ENCODE measurements around the gene CNOT6. TPM values are rescaled to one million over a fixed set of nuclear protein-coding genes. Genes with fewer than 3 reads are reported as not detected.
"Not testable (repeated sequence)": the region's sequence is repeated elsewhere in the genome, so short reads cannot be mapped to it uniquely, and the experiment has no call there.

CNOT6 gene
- 10 to 100 TPM; 49.4 to 50.7 TPM for total RNA-seq
- 10 to 100 TPM in 2 of 3 donors, 1 to 10 TPM in 1; 6.0 to 11.1 (median 10.3) TPM for polyA plus RNA-seq
- total RNA-seq: 36.4 to 59.9 (median 45.0) reads per million in 6 experiments

GRCh38 chr5:180494060-180494509 lies at the start of gene CNOT6:
TSS of gene CNOT6 (plus strand) at chr5:180494379. CDS start at chr5:180529277, 34,898 bp downstream.
- peaks cover 0 to 17% (median 5%) of the 10 kb centered on the region in 3 donors for H3K36me3 Mint-ChIP-seq
- ATAC-seq (peak; percentile 86 to 88), DNase-seq (peak; percentile 89 to 97 (median 95))
- POLR2A ChIA-PET: interaction anchor here (0.6 to 1.9 kb wide), 8 partner anchors 31 to 337 kb away, joined by 3 to 10 read pairs (median 4); partner anchors contain the start of gene SCGB3A1
- no peaks in the 10 kb centered on the region for H3K27me3 Mint-ChIP-seq
- peak within 1 kb of the TSS; percentile 88 to 99 (median 93) for H3K4me3 Mint-ChIP-seq
- H3K27ac Mint-ChIP-seq: peak within 1 kb of the TSS; percentile 91 to 98 (median 95)
- peaks cover 23 to 51% (median 38%) of the 10 kb centered on the region in 4 donors for H3K4me1 Mint-ChIP-seq
- H3K9me3 Mint-ChIP-seq: no peaks in the 10 kb centered on the region

- DNase-seq: no peak
- Mint-ChIP-seq H3K27me3 (peaks cover 17 to 42% (median 23%) of the 10 kb centered on the region in 5 donors), H3K36me3 (no peaks in the 10 kb centered on the region), H3K4me3 (no peak overlapping the region), H3K4me1 (peaks cover 0 to 2% (median 0%) of the 10 kb centered on the region in 4 donors), H3K27ac (no peak overlapping the region), H3K9me3 (no peaks in the 10 kb centered on the region)
- ATAC-seq: no peak
- POLR2A ChIA-PET: no interaction called here
Measured at GRCh38 chr5:180454752-180455151, 39.4 kb upstream of the CNOT6 start.

DNA sequence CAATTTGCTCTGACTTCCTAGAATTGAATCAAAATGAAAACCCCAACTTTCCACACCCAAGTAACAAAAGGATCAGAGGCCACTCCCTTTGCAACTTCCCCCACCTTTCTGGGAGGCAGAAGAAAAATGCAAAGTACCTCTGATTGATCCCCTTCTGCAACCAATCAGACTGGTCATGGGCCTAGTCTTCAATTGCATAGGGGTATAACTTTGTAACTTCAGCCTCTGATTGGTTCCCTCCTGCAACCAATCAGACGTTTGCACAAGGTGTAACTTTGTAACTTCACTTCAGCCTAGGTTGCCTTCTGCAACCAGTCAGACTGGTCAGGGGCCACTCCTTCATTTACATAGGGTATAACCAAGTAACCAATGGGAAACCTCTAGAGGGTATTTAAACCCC lies 38.3 kb upstream of the CNOT6 start:
- ATAC-seq: no peak
- Mint-ChIP-seq H3K4me1 (peaks cover 0 to 2% (median 0%) of the 10 kb centered on the region in 4 donors), H3K4me3 (no peak overlapping the region), H3K36me3 (no peaks in the 10 kb centered on the region), H3K27ac (no peak overlapping the region), H3K27me3 (peaks cover 17 to 33% (median 21%) of the 10 kb centered on the region in 5 donors), H3K9me3 (no peaks in the 10 kb centered on the region)
- POLR2A ChIA-PET: no interaction called here
- no peak for DNase-seq

DNA sequence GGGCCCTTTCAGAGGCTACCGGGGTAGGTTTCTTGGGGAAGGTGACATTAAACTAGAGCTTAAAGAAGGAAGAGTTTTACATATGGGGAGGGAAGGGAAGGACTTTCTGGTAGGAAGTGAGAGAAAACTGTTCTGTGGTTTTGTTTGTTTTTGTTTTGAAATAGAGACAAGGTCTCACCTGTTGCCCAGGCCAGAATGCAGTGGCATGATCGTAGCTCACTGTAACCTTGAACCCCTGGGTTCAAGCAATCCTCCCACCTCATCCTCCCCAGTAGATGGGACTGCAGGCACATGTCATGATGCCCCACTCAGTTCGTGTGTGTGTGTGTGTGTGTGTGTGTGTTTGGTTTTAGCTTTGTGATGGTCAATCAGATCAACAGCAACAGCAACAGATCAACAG lies 37.4 kb upstream of the CNOT6 start:
- Mint-ChIP-seq H3K9me3 (no peaks in the 10 kb centered on the region), H3K27ac (no peak overlapping the region), H3K27me3 (peaks cover 12 to 24% (median 16%) of the 10 kb centered on the region in 5 donors), H3K4me3 (no peak overlapping the region), H3K4me1 (peaks cover 0 to 2% (median 0%) of the 10 kb centered on the region in 4 donors), H3K36me3 (no peaks in the 10 kb centered on the region)
- ATAC-seq (no peak), DNase-seq (no peak)
- POLR2A ChIA-PET: no interaction called here

- ATAC-seq, H3K4me3 Mint-ChIP-seq, H3K4me1 Mint-ChIP-seq, H3K27ac Mint-ChIP-seq, H3K9me3 Mint-ChIP-seq, H3K36me3 Mint-ChIP-seq, POLR2A ChIA-PET, DNase-seq: not testable (repeated sequence)
- H3K27me3 Mint-ChIP-seq: peaks cover 2 to 11% (median 7%) of the 10 kb centered on the region in 5 donors
Measured at GRCh38 chr5:180458852-180459673, 35.1 kb upstream of the CNOT6 start.

GRCh38 chr5:180459674-180460142 lies 34.5 kb upstream of the CNOT6 start:
- H3K27ac Mint-ChIP-seq, H3K4me1 Mint-ChIP-seq, H3K36me3 Mint-ChIP-seq, H3K4me3 Mint-ChIP-seq, H3K9me3 Mint-ChIP-seq, DNase-seq, ATAC-seq, POLR2A ChIA-PET: not testable (repeated sequence)
- H3K27me3 Mint-ChIP-seq: peaks cover 1 to 15% (median 4%) of the 10 kb centered on the region in 5 donors

DNA sequence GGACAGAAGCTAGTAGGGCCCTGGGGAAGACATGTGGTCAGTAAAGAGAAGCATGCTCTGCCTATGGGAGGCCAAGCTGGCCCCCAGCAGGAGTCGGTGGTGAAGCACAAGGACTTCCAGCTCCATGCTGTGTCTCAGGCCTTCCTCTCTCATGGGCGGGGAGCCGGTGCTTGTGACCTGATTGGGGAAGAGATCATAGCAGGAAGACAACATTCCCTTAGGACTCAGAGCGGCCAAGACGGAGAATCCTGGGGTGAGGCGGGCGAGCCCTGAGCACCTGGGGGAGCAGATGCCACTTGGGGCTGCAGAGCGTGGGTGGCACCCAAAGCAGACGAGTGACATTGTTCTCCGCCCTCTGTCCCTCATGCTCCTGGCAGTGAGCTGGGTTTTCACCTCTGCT lies 33.3 kb upstream of the CNOT6 start:
- Mint-ChIP-seq H3K4me3 (no peak overlapping the region), H3K9me3 (no peaks in the 10 kb centered on the region), H3K4me1 (peaks cover 0 to 2% (median 0%) of the 10 kb centered on the region in 4 donors), H3K27ac (no peak overlapping the region), H3K36me3 (no peaks in the 10 kb centered on the region), H3K27me3 (peaks cover 0 to 16% (median 4%) of the 10 kb centered on the region in 5 donors)
- POLR2A ChIA-PET: no interaction called here
- DNase-seq (no peak), ATAC-seq (no peak)

DNA sequence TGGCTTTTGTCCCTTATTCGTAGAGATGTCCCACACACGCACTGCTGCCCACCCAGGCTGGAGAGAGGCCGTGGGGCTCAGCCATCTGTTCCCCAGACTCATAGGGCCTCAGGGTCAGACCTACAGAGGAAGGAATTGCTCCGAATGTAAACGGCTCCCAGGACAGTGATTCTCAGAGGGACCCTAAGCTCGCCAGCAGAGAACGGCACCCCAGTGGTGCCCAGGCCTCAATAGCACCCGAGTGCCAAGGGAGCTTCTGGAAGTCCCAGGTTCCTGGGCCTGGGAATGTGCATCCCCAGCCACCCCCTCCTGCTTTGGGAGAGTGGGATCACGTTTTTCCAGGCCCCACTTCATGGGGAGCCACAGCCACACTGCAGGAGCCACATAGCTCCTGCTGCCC lies 32.9 kb upstream of the CNOT6 start:
- DNase-seq (no peak), ATAC-seq (no peak)
- Mint-ChIP-seq H3K36me3 (no peaks in the 10 kb centered on the region), H3K27me3 (peaks cover 0 to 16% (median 4%) of the 10 kb centered on the region in 5 donors), H3K9me3 (no peaks in the 10 kb centered on the region), H3K4me3 (no peak overlapping the region), H3K4me1 (peaks cover 0 to 2% (median 0%) of the 10 kb centered on the region in 4 donors), H3K27ac (no peak overlapping the region)
- POLR2A ChIA-PET: no interaction called here

DNA sequence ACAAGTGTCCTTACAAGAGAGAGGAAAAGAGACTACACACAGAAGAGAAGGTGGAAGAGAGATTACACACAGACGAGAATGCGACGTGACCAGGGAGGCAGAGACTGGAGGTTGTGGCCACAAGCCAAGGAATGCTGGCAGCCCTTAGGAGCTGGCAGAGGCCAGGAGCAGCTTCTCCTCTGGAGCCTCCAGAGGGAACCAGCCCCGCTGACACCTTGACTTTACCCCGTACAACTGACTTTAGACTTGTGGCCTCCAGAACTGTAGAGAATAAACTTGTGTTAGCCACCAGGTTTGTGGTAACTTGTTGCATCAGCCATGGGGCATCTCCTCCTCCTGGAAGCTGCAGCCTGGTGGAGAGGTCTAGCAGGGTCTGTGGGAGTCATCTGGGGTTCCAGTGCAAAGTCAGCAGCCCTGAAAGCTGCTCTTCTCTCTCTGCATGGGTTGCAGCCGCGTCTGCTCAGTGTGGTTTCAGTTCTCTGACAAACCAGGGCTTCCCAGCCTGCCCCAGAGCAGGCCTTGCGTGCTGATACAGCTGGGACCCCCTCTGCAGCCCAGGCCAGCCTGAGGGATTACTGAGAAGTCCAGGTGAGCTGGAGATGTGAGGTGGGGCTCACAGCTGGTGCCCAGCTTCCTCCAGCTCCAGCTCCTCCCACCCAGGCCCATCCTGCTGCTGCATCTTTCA lies 30.8 kb upstream of the CNOT6 start:
- peaks cover 0 to 16% (median 4%) of the 10 kb centered on the region in 5 donors for H3K27me3 Mint-ChIP-seq
- no peaks in the 10 kb centered on the region for H3K4me1 Mint-ChIP-seq
- H3K27ac Mint-ChIP-seq: no peak overlapping the region
- POLR2A ChIA-PET: no interaction called here
- H3K9me3 Mint-ChIP-seq: no peaks in the 10 kb centered on the region
- ATAC-seq (no peak), DNase-seq (no peak)
- no peaks in the 10 kb centered on the region for H3K36me3 Mint-ChIP-seq
- H3K4me3 Mint-ChIP-seq: no peak overlapping the region

GRCh38 chr5:180463916-180464602 lies 30.1 kb upstream of the CNOT6 start:
- no peaks in the 10 kb centered on the region for H3K36me3 Mint-ChIP-seq
- H3K27ac Mint-ChIP-seq: no peak overlapping the region
- H3K9me3 Mint-ChIP-seq: no peaks in the 10 kb centered on the region
- peaks cover 0 to 16% (median 4%) of the 10 kb centered on the region in 5 donors for H3K27me3 Mint-ChIP-seq
- no peak for ATAC-seq
- no peak overlapping the region for H3K4me3 Mint-ChIP-seq
- peaks cover 0 to 1% (median 0%) of the 10 kb centered on the region in 4 donors for H3K4me1 Mint-ChIP-seq
- no peak for DNase-seq
- POLR2A ChIA-PET: no interaction called here

DNA sequence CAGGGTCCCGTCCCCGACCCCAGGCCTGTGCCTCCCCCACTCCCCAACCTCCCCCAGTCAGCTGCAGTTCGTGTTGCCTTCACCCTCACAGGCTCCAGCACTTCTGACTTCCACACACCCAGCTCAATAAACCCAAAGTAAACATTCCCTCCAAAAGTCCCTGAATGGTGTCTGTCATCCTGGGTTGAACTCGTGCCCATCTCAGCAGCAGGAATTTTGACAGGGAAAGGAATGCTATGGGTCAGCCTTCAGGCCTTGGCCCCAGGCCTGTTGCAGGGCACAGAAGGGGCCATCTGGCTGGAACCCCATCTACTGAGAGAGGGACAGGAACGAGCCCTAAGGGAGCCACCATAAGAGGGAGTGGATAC lies 29.6 kb upstream of the CNOT6 start:
- Mint-ChIP-seq H3K4me3 (no peak overlapping the region), H3K36me3 (no peaks in the 10 kb centered on the region), H3K9me3 (no peaks in the 10 kb centered on the region), H3K4me1 (peaks cover 0 to 2% (median 0%) of the 10 kb centered on the region in 4 donors), H3K27ac (no peak overlapping the region), H3K27me3 (peaks cover 0 to 16% (median 4%) of the 10 kb centered on the region in 5 donors)
- DNase-seq (no peak), ATAC-seq (no peak)
- POLR2A ChIA-PET: no interaction called here

DNA sequence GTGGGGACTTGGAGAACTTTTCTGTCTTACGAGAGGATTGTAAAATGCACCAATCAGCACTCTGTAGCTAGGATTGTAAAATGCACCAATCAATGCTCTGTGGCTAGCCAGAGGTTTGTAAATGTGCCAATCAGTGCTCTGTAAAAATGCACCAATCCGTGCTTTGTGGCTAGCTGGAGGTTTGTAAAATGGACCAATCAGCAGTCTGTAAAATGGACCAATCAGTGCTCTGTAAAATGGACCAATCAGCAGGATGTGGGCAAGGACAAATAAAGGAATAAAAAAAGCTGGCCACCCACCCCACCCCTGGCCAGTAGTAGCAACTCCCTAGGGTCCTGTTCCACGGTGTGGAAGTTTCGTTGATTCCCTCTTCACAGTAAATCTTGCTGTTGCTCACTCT lies 29.1 kb upstream of the CNOT6 start:
- H3K9me3 Mint-ChIP-seq, POLR2A ChIA-PET, H3K36me3 Mint-ChIP-seq, DNase-seq, H3K27ac Mint-ChIP-seq, ATAC-seq, H3K4me1 Mint-ChIP-seq, H3K4me3 Mint-ChIP-seq: not testable (repeated sequence)
- peaks cover 0 to 16% (median 5%) of the 10 kb centered on the region in 5 donors for H3K27me3 Mint-ChIP-seq

Data from naive thymus-derived CD8-positive, alpha-beta T cell (primary cell).